Suppressor macrophage treated with lipopolysaccharide for 4 hours (primary cell): ENCODE data around the gene CALR3.
"Not testable (repeated sequence)": the region's sequence is repeated elsewhere in the genome, so short reads cannot be mapped to it uniquely, and the experiment has no call there.

Source experiments
- DNase-seq: peaks from one replicate; pipeline ENCODE4 v3.0.0-alpha.2; 2020

CALR3 gene, protein sequence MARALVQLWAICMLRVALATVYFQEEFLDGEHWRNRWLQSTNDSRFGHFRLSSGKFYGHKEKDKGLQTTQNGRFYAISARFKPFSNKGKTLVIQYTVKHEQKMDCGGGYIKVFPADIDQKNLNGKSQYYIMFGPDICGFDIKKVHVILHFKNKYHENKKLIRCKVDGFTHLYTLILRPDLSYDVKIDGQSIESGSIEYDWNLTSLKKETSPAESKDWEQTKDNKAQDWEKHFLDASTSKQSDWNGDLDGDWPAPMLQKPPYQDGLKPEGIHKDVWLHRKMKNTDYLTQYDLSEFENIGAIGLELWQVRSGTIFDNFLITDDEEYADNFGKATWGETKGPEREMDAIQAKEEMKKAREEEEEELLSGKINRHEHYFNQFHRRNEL

DNA sequence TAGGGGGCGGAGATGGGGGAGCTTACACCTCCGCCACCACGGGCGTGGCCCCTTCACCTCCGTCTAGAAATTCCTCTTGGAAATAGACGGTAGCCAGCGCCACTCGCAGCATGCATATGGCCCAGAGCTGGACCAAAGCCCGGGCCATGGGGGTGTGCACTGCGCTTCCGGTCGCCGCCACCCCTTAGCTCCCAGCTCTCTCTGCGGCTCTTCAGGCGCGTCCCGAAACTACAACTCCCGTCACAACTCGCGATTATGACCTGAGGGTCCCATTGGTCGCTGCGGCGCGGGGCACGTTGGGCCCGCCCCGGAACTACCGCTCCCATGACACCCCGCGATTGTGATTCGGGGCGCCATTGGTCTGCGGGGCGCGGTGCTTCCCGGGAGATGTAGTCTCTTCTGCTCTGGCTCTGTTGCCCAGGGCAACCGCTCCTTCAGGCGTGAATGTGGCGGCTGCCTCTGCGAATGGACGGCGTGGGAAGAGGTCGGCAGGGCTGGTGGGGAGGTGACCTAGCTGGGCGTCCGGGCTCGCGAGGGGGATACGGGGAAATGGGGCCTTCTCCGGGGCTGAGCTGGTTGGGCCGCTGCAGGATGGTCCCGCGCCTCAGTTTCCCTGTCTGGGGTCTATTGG is at the start of gene CALR3, which contains the start of gene C19orf44:
CALR3 (minus strand) TSS at position 186 of the 631 bp plus-strand sequence; CDS start at position 148, 38 bp downstream.
C19orf44 (plus strand) TSS at position 413 of the 631 bp plus-strand sequence. CDS start 4,399 bp downstream, outside the sequence.
- peak; percentile 99 for DNase-seq

GRCh38 chr19:16544473-16545231 is 48.7 kb upstream of the CALR3 start:
- no peak for DNase-seq

- not testable (repeated sequence) for DNase-seq
These were observed 47.8 kb upstream of the CALR3 start for GRCh38 chr19:16543734-16544133.

GRCh38 chr19:16542910-16543472 is 47.0 kb upstream of the CALR3 start:
- peak; percentile 20 for DNase-seq

- DNase-seq: peak; percentile 99
These were observed 46.3 kb upstream of the CALR3 start, which contains the start of gene CHERP for GRCh38 chr19:16542045-16542909. Gene CHERP, minus strand, starts transcription at chr19:16542437. Its CDS starts 59 bp downstream, at chr19:16542378.

DNA sequence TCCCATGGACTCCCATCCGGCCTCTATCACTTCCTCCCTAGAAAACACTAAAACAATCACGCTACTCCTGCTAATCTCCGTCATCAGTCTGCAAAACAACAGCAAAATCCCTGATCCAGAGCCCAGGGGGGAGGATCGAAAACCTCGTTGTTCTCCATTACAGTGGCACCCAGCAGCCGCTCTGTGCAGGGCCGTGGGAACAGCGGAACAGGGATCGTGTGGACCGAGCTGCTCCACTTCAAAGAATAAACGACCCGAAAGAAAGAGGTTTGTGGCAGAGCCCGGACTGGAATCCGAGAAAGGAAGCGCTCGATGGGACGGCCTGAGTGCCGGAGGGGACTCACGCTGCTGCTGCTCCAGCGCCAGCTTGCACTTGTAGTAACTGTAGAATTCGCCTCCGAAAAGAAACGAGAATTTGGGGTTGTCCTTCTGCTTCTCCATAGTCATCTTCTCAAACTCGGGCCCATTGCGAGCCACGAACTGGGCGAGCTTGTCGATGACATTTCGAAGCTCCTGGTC is 45.6 kb upstream of the CALR3 start:
- peak; percentile 9 for DNase-seq

DNA sequence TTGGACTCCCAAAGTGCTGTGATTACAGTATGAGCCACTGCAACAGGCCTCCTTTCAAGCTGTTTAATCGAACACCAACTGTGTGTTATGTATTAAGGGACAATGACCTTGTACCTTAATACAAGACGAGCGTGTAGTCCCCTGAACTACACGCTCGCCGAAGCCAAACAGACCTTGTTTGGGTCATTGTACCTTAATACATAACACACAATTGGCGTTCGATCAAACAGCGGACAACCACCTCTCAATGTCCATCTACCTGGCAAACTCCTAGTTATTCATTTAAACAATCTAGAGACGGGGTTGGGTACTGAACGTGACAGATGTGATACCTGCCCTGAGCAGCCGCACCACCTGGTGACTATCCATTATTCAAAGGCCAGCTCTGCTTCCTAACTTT is 45.0 kb upstream of the CALR3 start:
- no peak for DNase-seq

- DNase-seq: no peak
These were observed 41.1 kb upstream of the CALR3 start for GRCh38 chr19:16537111-16537510.

DNA sequence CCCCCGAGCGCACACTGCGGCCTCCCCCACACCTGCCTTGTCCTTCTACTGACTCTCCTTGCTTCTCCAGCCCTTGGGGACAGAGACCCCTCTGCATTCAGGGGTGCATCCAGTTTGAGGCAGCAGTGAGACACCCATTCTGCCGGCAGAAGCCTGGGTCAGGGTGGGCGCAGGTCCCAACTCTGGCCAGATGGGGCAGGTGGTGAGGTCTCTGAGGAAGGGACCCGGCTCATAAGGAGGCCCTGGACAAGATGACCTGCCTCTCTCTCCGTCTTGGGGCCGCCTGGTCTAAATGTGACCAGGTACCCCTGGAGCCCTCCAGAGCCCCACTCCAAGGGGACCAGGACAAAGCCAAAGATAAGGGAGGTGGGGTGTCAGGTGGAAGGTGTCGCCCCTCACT is 40.2 kb upstream of the CALR3 start:
- DNase-seq: no peak

DNA sequence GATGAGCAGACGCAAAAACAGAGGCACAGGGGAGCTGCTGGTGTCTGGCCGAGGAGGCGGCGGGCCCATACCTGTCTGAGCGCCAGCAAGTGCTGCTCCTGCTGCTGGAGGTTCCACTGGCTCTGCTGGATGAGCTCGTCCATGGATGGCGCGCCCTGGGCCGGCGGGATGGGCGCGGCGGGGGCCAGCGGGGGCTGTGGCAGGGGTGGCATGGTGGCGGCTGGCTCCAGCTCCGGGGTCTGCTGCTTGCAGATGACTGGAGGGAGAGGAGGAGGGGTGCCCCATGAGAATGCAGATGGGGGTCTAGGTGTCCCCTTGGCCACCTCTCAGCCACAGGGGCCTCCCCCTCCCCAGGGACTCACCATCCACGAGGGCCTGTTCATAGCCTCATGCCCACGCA is 39.4 kb upstream of the CALR3 start:
- no peak for DNase-seq

GRCh38 chr19:16532440-16533234 is 36.7 kb upstream of the CALR3 start:
- DNase-seq: no peak

DNA sequence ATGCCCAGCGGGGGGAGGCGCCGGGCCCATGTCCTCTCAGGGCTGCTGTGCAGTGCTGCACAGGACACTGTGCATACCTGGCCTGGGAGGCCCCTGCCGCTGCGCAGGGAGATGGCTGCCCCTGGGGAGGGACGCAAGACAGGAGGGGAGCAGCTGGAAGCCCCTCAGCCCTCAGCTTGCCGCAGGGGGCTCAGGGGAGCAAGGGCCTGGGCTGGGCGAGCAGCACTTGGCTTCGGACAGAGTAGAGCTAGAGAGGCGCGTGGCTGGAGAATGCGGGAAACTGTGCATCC is 35.4 kb upstream of the CALR3 start:
- DNase-seq: no peak

DNA sequence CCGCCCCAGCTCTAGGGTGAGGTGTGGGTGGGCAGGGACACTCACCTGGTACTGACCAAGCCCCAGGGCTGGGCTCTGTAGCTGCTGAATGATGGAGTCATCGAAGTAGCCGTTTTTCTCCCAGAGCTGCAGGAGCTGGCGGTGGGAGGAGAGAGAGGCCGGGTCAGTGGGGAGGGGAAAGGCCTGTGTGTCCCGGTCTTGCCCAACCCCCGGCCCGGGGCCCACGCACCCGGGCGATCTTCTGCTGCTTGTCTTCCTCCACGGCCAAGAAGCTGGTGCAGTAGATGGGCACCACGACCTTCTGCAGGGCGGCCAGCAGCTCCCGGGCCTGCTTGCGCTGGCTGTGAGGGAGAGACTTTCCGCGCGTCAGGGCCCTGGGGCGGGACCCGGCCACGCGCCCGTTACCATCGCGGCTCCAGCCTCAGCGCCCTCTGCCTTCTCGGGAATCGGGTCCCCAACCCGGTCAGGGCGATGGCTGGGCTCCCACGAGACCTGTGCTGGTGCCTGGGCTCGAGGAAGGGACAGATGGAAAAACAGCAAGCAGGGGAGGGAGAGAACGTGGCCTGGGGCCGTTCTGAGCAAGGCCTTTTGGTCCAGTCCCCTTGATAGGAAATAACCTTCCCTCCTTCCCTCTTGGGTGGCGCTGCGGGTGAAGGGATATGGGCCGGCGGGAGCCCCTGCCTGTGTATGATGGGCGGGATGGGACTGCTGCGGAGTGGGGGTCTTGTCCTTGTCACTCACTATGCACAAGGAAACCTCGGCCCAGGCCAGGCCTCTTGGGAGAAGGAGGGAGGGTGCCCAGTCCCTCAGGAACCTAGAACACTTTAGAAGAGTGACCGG is 34.8 kb upstream of the CALR3 start:
- no peak for DNase-seq

GRCh38 chr19:16529466-16530144 is 33.6 kb upstream of the CALR3 start:
- no peak for DNase-seq

- DNase-seq: peak; percentile 29
These were observed 32.1 kb upstream of the CALR3 start for GRCh38 chr19:16527971-16528521.

DNA sequence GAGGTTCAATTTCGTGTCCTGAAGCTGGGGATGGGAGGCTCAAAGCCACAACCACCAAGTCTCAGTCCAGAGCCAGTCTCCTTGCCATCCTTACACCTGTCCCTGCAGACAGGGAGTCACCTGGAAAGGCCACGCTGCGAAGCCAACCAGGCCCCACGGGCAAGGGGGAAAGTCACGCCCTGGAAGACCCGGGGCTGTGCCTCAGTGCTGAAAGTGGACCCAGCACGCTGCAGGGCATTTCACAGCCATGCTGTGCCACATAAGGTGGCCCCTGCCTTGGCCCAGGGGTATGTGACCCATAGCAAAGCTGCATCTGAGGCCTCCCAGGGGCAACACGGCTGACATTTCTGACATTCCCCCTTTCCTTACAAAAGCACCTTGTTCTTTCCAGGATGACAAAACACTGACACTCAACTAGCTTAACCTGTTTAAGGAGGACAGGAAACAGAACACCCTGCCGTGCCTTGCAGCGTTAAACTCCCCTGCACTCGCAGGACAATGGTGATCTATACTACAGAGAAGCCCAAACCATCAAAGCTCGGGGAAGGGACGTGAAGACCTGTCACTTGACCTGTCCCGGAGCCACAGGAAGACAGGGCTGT is 31.5 kb upstream of the CALR3 start:
- no peak for DNase-seq

DNA sequence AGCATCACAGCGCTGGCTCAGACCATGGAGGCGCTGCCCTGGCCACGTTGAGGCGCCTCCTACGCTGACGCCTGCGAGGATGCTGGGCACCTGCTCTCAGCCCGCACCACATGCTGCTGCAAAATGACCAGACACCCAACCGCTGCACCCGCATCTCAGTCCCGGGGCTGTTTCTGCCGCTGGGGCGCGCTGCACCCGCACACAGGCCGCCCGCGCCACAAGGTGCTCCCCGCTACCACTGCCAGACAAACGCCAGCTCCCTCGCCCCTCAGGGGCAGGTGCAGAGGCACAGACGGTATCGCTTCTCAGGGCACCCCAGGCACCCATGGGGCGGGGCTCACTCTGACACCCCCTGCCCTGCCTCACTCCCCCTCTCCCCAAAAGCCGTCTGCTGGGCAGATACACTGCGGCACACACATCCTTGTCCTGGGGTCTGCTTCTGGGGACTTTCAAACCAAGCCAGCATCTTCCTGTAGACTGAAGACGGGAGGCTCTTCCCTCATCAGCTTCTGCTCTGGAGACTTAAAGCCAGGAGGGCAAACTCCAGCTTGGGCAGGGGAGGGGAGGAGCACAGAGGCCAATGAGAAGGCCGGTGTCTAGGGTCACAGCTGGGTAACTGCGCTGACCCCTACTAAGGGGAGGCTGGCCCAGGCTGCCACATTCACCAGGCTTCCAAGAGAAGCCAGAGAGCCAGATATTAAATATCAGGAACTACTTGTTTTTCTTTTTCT is 29.9 kb upstream of the CALR3 start:
- no peak for DNase-seq
